Endodermal cell (in vitro differentiated cells): ENCODE results near the gene PNPLA2. TPM values are rescaled to one million over a fixed set of nuclear protein-coding genes. Genes with fewer than 3 reads are reported as not detected.

Source experiments
- DNase-seq: peaks from one replicate; pipeline ENCODE4 v3.0.0-alpha.2; 2017
- H3K27ac ChIP-seq: 2 replicates; pipeline ENCODE4 v1.5.1; 2013; ENCODE audit warnings: mild to moderate bottlenecking, low read depth, low read length, moderate library complexity
- H3K27me3 ChIP-seq: 2 replicates; pipeline ENCODE4 v1.6.1; 2013; ENCODE audit warnings: mild to moderate bottlenecking, low read length, moderate library complexity; ENCODE audit not compliant: insufficient read depth, control insufficient read depth, poor library complexity, severe bottlenecking
- H3K36me3 ChIP-seq: 2 replicates; pipeline ENCODE4 v1.7.0; 2013; ENCODE audit warnings: mild to moderate bottlenecking, low read length, moderate library complexity; ENCODE audit not compliant: control insufficient read depth, insufficient read depth
- H3K4me1 ChIP-seq: one replicate; pipeline ENCODE4 v1.7.0; 2013; ENCODE audit warnings: low read length; ENCODE audit not compliant: control insufficient read depth, insufficient read depth
- H3K4me3 ChIP-seq: 2 replicates; pipeline ENCODE4 v1.5.1; 2013; ENCODE audit warnings: mild to moderate bottlenecking, low read length, moderate library complexity
- H3K9ac ChIP-seq: 2 replicates; pipeline ENCODE4 v1.6.1; 2013; ENCODE audit warnings: mild to moderate bottlenecking, low read length, moderate library complexity; ENCODE audit not compliant: poor library complexity, severe bottlenecking; ENCODE audit errors: extremely low read depth
- H3K9me3 ChIP-seq: 2 replicates; pipeline ENCODE4 v1.6.1; 2013; ENCODE audit warnings: mild to moderate bottlenecking, low read length, moderate library complexity; ENCODE audit not compliant: control insufficient read depth
- H3K27ac Mint-ChIP-seq: 2 replicates; pipeline ENCODE4 v1.8.0; 2020; ENCODE audit warnings: mixed read lengths
- H3K27me3 Mint-ChIP-seq: 2 replicates; pipeline ENCODE4 v1.8.0; 2021; ENCODE audit warnings: mild to moderate bottlenecking, mixed read lengths; ENCODE audit not compliant: insufficient read depth
- H3K36me3 Mint-ChIP-seq: 2 replicates; pipeline ENCODE4 v1.8.0; 2020; ENCODE audit warnings: low read depth, mixed read lengths
- H3K4me1 Mint-ChIP-seq: 2 replicates; pipeline ENCODE4 v1.8.0; 2020; ENCODE audit warnings: mixed read lengths
- H3K4me3 Mint-ChIP-seq: 2 replicates; pipeline ENCODE4 v1.8.0; 2020; ENCODE audit warnings: mild to moderate bottlenecking, moderate library complexity, mixed read lengths
- H3K9me3 Mint-ChIP-seq: 2 replicates; pipeline ENCODE4 v1.8.0; 2020; ENCODE audit warnings: mild to moderate bottlenecking, mixed read lengths
- WGBS, 2 experiments: methylation state at CpG; one replicate each; pipeline versions ENCODE4 v1.1.5 to v1.1.7; 2013; ENCODE audit warnings: missing lambda C conversion rate in 2 of 2, mixed read lengths in 1 of 2; ENCODE audit not compliant: insufficient coverage in 1 of 2, insufficient read length in 1 of 2; 5-methylcytosine and 5-hydroxymethylcytosine counted together
- total RNA-seq, 2 donors: library from RNA; stranded (reverse); fragmentation: NEBNext Ultra II Directional in 1 of 2; extraction: Animal tissue kit (Norgen Biotek cat#: 25700) in 1 of 2; gene quantifications; 2 replicates in 1 of 2; 3 replicates in 1 of 2; pipeline ENCODE4 v1.2.1, GENCODE V29; 2021
- TF ChIP-seq, protein P1 (sequence below): fragments of 200-600 bp; sonication (generic); conservative IDR thresholded peaks from 2 replicates; pipeline ENCODE4 v1.5.0; 2021; ENCODE audit warnings: antibody characterized with exemption, mild to moderate bottlenecking

The PNPLA2 gene
- total RNA-seq, 2 donors from 2014 or later, result 77.0 to 77.6 TPM

DNA sequence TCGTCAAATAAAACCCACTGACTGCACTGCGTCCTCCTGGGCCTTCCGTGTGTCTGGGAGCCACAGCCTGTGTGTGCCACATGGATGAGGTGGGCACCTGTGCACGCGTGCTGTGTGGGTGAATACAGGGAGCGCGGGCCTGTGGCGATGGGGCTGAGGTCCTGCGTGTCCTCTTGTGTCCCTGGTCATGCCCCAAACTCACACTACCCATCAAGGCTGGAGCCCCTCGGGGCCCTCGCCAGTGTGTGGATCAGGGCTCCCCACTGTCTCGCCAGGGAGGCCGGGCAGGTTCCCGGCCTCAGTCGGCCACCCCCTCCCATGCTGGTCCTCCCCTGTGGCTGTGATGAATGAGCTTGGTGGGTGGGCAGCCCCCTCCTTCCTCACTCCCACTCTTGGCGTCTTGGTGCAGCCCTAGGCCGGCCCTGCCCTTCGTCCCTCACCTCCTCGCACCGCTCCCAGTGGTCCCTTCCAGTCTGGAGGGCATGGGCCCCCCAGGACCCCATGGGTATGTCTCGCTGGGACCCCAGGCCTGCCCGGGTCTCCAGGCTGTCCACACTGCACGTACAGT is 13.3 kb downstream of the PNPLA2 start:
- Histone ChIP-seq H3K9me3 (no peaks in the 10 kb centered on the region), H3K27me3 (peaks cover 48% of the 10 kb centered on the region), H3K4me3 (peak overlapping the region; percentile 73), H3K9ac (no peak overlapping the region), H3K27ac (no peak overlapping the region), H3K4me1 (peaks cover 20% of the 10 kb centered on the region), H3K36me3 (peaks cover 8% of the 10 kb centered on the region)
- H3K4me3 Mint-ChIP-seq, result peak overlapping the region; percentile 59
- H3K27ac Mint-ChIP-seq, result no peak overlapping the region
- no peak for DNase-seq
- peaks cover 7% of the 10 kb centered on the region for H3K36me3 Mint-ChIP-seq
- WGBS, 2 experiments, result 47 to 59% methylated on average over 20 to 23 of the region's 23 CpGs
- peaks cover 47% of the 10 kb centered on the region for H3K27me3 Mint-ChIP-seq
- TF ChIP-seq, protein P1, sequence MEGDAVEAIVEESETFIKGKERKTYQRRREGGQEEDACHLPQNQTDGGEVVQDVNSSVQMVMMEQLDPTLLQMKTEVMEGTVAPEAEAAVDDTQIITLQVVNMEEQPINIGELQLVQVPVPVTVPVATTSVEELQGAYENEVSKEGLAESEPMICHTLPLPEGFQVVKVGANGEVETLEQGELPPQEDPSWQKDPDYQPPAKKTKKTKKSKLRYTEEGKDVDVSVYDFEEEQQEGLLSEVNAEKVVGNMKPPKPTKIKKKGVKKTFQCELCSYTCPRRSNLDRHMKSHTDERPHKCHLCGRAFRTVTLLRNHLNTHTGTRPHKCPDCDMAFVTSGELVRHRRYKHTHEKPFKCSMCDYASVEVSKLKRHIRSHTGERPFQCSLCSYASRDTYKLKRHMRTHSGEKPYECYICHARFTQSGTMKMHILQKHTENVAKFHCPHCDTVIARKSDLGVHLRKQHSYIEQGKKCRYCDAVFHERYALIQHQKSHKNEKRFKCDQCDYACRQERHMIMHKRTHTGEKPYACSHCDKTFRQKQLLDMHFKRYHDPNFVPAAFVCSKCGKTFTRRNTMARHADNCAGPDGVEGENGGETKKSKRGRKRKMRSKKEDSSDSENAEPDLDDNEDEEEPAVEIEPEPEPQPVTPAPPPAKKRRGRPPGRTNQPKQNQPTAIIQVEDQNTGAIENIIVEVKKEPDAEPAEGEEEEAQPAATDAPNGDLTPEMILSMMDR, result no peak
- H3K4me1 Mint-ChIP-seq, result peaks cover 24% of the 10 kb centered on the region
- no peaks in the 10 kb centered on the region for H3K9me3 Mint-ChIP-seq

DNA sequence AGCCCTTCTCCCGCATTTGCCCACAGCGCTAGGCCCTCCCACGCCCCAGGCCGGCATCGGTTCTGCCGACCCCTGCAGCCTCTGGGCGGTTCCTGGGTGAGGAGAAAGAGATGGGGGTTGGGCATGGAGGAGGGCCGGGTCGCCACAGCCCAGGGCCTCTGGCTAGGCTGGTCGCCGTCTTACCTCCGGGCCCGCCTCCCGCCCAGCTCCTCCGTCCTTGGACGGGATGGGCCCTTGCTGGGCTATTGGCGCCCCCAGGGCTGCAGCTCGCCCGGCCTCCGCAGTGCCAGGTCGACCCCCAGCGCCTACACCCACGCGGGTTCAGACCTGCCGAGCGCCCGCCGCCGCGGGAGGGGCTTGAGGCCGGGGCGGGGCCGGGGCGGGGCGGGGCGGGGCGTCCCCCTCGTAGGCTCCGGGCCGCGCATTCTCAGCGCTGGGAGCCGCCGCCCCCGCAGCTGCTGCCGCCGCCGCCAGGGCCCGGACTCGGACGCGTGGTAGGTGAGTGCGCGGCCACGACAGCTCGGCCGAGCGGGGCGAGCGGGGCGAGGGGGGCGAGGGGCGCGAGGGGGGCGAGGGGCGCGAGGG is 13.9 kb downstream of the PNPLA2 start, which contains the start of gene CD151:
TSS of gene CD151 (plus strand) at position 424 of the 585 bp plus-strand sequence. CDS start 3,118 bp downstream, outside the sequence.
- H3K4me1 Mint-ChIP-seq, result peaks cover 21% of the 10 kb centered on the region
- H3K36me3 ChIP-seq, result peaks cover 13% of the 10 kb centered on the region
- H3K36me3 Mint-ChIP-seq, result peaks cover 10% of the 10 kb centered on the region
- no peaks in the 10 kb centered on the region for H3K9me3 ChIP-seq
- peaks cover 20% of the 10 kb centered on the region for H3K4me1 ChIP-seq
- H3K27ac Mint-ChIP-seq, result peak within 1 kb of the TSS; percentile 39
- peak within 1 kb of the TSS; percentile 59 for H3K4me3 Mint-ChIP-seq
- H3K27me3 ChIP-seq, result peaks cover 44% of the 10 kb centered on the region
- no peaks in the 10 kb centered on the region for H3K9me3 Mint-ChIP-seq
- H3K27me3 Mint-ChIP-seq, result peaks cover 46% of the 10 kb centered on the region
- 0% methylated on average over 3 to 51 of the region's 67 CpGs for WGBS, 2 experiments
- peak within 1 kb of the TSS; percentile 68 for H3K9ac ChIP-seq
- H3K4me3 ChIP-seq, result peak within 1 kb of the TSS; percentile 86
- H3K27ac ChIP-seq, result no peak within 1 kb of the TSS
- DNase-seq, result peak; percentile 92
- TF ChIP-seq, protein P1, result peak; percentile 34

DNA sequence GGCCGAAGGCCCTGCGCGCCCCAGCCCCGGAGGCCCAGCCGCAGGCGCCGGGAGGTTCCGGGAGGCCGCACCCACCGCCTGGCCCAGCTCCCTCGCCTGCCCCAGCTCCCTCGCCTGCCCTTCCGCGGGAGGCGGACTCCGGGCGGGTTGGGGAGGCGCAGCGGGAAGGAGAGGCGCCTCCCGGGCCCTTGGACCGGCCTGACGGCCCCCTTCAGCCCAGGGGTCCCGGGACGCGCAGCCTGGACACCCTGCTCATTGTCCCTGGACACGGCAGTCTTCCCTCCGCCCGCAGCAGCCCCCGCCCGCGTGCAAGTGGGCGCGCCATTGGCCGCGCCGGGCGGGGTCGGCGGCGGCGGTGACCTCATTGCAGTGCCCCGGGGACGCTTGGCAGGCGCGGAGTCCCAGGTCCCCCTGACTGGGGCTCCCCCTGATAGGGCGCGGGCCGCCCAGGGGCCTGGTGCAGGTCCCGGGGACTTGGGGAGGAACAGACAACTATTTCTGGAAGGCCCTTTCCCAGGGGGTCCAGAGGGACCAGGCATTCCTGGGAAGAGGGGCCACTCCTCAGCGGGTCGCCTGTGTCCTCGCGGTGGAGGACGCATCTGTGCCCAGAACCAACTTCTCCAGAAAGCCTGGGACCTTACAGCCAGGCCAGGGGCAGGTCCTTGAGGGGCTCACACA is 14.5 kb downstream of the PNPLA2 start:
- Histone ChIP-seq H3K9ac (peak overlapping the region; percentile 68), H3K9me3 (no peaks in the 10 kb centered on the region), H3K27ac (no peak overlapping the region), H3K4me3 (peak overlapping the region; percentile 86), H3K36me3 (peaks cover 19% of the 10 kb centered on the region), H3K4me1 (peaks cover 20% of the 10 kb centered on the region), H3K27me3 (peaks cover 38% of the 10 kb centered on the region)
- no peaks in the 10 kb centered on the region for H3K9me3 Mint-ChIP-seq
- H3K27ac Mint-ChIP-seq, result peak overlapping the region; percentile 39
- peak overlapping the region; percentile 59 for H3K4me3 Mint-ChIP-seq
- WGBS, 2 experiments, result 2% methylated on average over 12 to 54 of the region's 55 CpGs
- H3K4me1 Mint-ChIP-seq, result peaks cover 16% of the 10 kb centered on the region
- DNase-seq, result peak; percentile 81
- H3K36me3 Mint-ChIP-seq, result peaks cover 16% of the 10 kb centered on the region
- TF ChIP-seq, protein P1, result no peak
- peaks cover 39% of the 10 kb centered on the region for H3K27me3 Mint-ChIP-seq
